ENCODE results near the gene FRA10AC1. TPM values are rescaled to one million over a fixed set of nuclear protein-coding genes. Genes with fewer than 3 reads are reported as not detected.

FRA10AC1 gene, protein sequence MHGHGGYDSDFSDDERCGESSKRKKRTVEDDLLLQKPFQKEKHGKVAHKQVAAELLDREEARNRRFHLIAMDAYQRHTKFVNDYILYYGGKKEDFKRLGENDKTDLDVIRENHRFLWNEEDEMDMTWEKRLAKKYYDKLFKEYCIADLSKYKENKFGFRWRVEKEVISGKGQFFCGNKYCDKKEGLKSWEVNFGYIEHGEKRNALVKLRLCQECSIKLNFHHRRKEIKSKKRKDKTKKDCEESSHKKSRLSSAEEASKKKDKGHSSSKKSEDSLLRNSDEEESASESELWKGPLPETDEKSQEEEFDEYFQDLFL
- total RNA-seq (ENCODE audit: insufficient read depth, low replicate concordance) = 16.6 TPM

GRCh38 chr10:93702210-93703001, at the start of gene FRA10AC1:
FRA10AC1 (minus strand) TSS chr10:93702592; CDS start chr10:93700106, 2,486 bp downstream.
- peak; percentile 94 for DNase-seq (ENCODE audit: low spot score)

DNA sequence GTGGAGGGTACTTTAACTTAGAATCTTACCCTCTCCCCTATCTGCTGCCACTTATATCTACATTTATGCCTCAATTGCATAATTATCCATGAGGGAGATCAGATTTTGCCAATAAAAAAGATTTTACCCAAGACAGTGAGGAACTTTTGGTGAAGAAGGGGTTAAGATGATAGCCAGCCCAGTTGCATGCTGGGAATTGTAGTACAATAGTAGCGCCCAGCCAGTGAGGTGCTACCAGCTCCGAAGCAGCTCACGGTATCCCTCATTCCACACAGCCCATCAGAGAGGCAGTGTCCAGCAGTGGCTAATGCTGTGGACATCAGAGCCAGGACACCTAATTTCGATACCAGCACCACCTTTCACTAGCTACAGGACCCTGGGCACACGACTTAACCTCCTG, 49.4 kb upstream of the FRA10AC1 start:
- DNase-seq (ENCODE audit: low spot score) = no peak

- DNase-seq (ENCODE audit: low spot score) = no peak
These were observed 48.7 kb upstream of the FRA10AC1 start for GRCh38 chr10:93751124-93751523.

DNA sequence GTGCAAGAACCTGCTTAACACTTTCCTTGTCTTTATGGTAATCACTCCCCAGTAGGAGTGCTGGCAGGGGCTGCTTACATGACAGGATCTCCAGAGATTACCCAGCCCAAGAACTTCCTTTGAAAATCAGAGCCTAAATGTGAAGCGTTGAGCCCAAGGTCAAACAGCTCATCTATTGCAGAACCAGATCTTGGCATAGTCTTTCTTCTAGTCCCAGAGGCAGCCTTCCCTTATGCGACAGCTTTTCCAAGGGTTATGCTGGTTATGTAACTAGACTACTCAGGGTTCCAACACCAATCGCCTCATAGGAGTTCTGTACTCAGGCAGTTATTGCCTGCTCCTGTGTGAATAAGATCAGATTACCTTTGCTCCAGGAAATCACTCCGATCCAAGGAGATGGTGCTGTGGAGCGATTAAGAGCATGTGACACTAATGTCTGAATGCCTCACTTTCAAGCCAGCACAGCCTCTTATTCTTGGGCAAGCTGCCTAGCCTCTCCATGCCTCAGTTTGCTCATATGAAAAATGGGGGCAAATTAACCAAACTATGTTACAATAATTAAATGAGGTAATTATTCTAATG, 46.9 kb upstream of the FRA10AC1 start:
- peak; percentile 52 for DNase-seq (ENCODE audit: low spot score)

DNA sequence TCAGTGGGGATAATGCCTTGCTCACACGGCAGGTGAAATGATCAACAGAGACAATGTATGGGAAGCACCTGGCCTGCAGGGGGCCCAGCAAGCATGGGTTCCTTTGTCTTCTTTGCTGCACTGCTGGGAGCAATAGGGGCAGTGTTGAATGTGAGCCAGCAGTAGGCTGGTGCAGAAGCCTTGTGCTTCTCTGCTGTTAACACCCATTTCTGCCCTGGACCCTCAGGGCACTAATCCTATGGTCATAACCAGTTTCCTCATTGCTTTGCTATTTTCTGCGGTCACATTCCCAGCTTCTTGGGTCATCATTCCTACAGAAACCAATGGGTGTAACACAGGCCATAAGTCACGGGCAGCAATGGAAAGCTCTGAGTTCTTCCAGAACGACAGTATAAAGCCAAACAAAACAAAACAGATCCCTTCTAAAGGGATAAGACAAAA, 44.5 kb upstream of the FRA10AC1 start:
- DNase-seq (ENCODE audit: low spot score) = peak; percentile 96

DNA sequence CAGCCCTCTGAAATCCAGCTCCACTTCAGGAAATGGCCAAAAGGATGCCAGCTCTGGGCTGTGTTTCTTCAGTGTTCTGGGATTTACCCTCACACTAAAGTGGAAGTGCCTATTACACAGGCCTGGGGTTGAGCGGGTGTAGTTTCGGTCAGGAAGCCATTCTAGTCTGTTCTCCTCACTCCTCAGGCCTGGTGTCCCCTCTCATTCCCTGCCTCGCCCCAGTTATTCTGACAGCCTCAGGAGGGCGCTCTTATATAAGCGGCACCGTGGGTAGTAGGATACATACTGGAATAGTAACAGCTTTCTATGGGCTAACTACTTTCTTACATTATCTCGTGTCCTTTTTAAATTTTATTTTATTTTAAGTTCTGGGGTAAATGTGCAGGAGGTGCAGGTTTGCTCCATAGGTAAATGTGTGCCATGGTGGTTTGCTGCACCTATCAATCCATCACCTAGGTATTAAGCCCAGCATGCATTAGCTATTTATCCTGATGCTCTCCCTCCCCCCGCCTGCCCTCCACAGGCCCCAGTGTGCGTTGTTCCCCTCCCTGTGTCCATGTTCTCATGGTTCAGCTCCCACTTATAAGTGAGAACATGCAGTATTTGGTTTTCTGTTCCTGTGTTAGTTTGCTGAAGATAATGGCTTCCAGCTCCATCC, 43.1 kb upstream of the FRA10AC1 start:
- peak; percentile 21 for DNase-seq (ENCODE audit: low spot score)

DNA sequence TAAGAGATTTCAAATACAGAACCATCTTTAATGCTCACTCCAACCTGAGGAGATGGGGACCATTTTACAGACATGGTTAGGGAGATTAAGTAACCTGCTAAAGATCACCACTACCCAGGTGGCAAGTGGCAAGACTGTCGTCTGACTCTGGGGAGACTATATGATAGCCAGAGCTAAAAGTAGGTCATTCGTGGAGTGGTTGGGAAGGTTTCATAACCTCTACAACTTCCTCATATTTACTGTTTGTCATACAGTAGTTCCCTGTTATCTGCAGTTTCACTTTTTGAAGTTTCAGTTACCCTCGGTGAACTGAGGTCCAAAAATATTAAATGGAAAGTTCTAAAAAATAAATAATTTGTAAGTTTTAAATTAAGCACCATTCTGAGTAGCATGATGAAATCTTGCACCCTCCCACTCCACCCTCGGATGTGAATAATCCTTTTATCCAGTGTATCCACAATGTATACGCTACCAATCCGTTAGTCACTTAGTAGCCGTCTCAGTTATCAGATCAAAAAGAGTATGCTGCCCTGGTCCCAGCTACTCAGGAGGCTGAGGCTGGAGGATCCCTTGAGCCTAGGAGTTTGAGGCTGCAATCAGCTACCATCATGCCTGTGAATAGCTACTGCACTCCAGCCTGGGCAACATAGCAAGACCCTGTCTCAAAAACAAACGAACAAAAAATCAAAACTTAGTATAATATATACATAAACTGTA, 40.4 kb upstream of the FRA10AC1 start:
- DNase-seq (ENCODE audit: low spot score) = no peak

DNA sequence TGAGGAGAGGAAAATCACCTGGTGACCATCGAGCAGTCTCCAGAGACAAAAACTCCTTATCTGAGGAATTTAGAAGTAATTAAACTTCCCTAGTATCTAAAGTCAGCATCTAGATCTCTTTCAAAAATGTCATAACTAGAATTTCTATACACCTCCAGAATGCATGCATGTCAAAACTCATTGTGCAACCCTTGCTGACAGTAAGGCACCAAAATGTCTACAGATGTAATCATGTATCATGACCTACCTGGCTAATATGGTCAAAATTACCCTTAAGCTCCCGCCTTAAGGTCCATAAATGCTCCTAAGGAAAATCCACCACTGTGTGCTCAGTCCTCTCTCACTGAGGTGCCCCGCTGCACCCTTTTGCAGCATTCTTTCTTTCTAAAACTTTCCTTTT, 39.0 kb upstream of the FRA10AC1 start:
- no peak for DNase-seq (ENCODE audit: low spot score)

- DNase-seq (ENCODE audit: low spot score) = no peak
These were observed 23.6 kb upstream of the FRA10AC1 start for GRCh38 chr10:93726024-93726423.

DNA sequence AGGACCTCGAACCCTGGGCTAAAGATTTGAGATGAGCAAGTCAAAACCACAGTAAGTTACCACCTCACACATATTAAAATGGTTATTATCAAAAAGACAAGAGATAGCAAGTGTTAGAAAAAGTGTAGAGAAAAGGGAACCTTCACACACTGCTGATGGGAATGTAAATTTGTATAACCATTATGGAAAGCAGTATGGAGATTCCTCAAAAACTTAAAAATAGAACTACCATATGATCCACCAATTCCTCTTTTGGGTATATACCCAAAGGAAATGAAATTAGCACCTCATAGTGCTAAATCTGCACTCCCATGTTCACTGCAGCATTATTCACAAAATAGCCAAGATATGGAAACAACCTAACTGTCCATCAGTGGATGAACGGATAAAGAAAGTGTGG, 20.8 kb upstream of the FRA10AC1 start:
- DNase-seq (ENCODE audit: low spot score) = no peak

GRCh38 chr10:93722550-93722949, 20.2 kb upstream of the FRA10AC1 start:
- no peak for DNase-seq (ENCODE audit: low spot score)

- no peak for DNase-seq (ENCODE audit: low spot score)
These were observed 17.5 kb upstream of the FRA10AC1 start for GRCh38 chr10:93719901-93720300.

DNA sequence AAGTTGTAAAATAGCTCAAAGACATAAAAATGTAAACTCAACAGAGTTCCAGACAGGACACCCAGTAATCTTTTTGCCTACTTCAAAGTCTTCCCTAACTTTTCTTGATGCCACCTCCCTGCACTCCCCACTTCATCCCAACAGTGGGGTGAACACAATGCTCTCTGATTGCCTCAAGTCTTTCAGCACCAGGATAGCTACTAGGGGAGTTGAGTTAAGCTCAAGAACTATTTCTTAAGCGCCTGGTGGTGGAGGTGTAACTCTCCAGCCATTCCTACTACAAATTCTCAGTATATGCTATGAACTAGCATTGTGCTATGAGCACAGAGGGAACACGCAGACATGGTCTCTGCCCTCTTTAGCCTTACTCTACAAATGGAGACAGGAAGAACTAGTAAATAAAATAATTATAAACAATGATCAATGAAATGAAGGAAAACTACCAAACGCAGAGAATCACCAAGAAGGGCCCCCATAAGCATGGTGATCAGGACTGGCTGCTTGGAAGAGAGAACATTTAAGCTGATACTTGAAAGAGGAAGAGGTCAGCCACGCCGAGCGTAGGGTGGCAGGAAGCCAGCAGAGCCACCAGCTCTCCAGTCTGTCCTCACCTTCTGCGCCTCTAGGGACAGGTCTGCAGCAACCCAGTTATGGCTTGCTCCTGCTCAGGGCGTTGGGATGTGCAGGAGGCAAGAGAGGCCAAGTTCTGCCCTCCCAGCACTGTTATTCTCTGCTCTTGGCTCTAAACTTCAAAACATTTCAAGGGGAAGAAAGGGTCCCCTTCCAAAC, 16.7 kb upstream of the FRA10AC1 start:
- no peak for DNase-seq (ENCODE audit: low spot score)

DNA sequence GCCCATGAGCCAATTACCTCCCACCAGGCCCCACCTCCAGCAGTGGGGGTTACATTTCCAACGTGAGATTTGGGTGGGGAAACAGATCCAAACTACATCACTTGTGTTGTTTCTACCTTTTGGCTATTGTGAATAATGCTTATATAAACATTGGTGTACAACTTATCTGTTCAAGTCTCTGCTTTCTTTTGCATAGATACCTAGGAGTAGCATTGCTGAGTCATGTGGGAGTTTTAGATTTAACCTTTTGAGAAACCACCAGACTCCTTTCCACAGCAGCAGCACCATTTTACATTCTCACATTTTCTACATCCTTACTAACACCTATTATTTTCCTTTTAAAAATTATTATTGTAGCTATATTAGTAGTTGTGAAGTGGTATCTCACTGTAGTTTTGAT, 14.4 kb upstream of the FRA10AC1 start:
- DNase-seq (ENCODE audit: low spot score) = no peak

GRCh38 chr10:93715345-93715744, 13.0 kb upstream of the FRA10AC1 start:
- no peak for DNase-seq (ENCODE audit: low spot score)

DNA sequence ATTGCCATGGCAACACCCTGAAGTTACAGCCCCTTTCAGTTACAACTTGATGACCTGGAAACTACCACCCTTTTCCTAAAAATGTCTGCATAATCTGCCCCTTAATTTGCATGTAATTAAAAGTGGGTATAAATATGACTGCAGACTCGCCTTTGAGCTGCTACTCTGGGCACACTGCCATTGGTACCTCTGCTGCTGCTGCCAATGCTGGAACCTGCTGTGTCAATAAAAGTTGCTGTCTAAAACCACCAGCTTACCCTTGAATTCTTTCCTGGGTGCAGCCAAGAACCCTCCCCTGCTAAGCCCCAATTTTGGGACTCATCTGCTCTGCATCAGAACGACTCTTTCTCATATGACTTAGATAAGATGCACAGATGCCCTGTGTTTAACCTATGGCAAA, 10.2 kb upstream of the FRA10AC1 start:
- DNase-seq (ENCODE audit: low spot score) = no peak

DNA sequence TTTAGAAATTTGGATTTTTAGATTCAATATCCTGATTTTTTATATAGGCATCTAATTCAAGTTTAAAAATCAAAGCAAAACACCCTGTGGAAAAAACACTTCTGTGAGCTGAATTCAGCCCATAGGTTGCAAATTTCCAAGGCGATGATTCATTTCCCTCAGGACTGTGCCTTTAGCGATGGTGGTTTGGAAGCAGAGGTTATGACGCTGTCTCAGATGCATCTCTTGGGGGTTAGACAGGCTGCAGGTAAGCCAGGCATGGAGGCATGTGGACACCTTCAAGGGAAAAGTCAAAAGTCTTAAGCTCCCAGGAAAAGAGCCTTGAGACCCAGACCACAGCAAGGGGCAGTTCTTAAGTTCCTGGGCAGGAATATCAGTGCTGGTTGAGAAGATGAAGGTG, 9.5 kb upstream of the FRA10AC1 start:
- no peak for DNase-seq (ENCODE audit: low spot score)

GRCh38 chr10:93710333-93710909, 8.0 kb upstream of the FRA10AC1 start:
- peak; percentile 18 for DNase-seq (ENCODE audit: low spot score)

GRCh38 chr10:93707623-93708022, 5.2 kb upstream of the FRA10AC1 start:
- DNase-seq (ENCODE audit: low spot score) = no peak

DNA sequence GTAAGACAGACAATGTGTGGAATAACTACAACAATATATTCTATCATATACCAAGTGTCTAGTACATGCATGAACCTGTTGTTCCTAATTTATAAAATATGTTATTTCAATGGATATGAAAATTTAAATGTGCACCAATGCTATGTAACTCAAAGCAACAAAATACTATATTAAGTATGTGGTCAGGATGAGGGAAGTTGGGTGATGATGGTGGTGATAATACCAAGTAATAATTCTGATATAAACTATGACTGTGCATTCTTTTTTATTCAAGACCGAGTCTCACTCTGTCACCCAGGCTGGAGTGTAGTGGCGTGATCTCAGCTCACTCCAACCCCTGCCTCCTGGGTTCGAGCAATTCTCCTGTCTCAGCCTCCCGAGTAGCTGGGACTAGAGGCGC, 2.1 kb upstream of the FRA10AC1 start:
- DNase-seq (ENCODE audit: low spot score) = no peak

Measured in umbilical cord (tissue), 2 donors.